ENCODE measurements around the gene PRAME.

PRAME gene

DNA sequence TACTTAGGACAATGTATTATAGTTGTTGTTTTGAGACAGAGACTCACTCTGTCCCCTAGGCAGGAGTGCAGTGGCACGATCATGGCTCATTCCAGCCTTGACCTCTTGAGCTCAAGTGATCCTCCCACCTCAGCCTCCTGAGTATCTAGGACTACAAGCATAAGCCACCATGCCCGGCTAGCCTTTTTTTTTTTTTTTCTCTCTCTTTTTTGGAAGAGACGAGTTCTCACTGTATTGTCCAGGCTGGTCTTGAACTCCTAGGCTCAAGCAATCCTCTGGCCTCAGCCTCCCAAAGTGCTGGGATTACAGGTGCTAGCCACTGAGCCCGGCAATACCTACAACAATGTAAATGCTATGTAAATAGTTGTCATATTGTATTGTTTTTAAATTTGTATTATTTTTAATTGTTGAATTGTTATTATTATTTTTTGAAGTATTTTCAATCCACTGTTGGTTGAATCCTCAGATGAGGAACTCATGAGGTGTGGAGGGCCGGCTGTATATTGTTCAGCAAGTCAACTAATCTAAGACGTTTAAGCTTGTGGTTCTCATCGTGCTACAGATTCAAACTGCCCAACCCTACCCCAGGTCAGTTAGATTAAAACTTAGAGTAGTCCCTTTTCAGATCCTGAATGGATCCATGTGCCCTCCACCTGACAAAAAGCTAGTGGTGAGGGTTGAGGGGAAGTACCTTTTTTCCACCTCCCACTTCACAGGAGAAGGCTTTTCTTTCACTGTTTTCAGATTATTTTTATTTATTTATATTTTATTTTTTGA lies 27.1 kb downstream of the PRAME start:
- no peaks in the 10 kb centered on the region for H3K9me2 ChIP-seq (replicated peaks; ENCODE audit: insufficient read depth, low read length)
- H3K9me3 ChIP-seq (ENCODE audit: insufficient read depth, low read length): no peaks in the 10 kb centered on the region
- H2AFZ ChIP-seq (ENCODE audit: low read depth, low read length, severe bottlenecking): no peak overlapping the region
- no peak overlapping the region for H3K4me3 ChIP-seq (ENCODE audit: insufficient read depth, low read length, poor library complexity, severe bottlenecking)
- H3K27me3 ChIP-seq (ENCODE audit: low read length): no peaks in the 10 kb centered on the region
- no peak overlapping the region for H3K27ac ChIP-seq (ENCODE audit: low read depth, low read length)
- TF ChIP-seq EZH2phosphoT487 (conservative IDR thresholded peaks at IDR 0.05; ENCODE audit: low read length): no peak
- TF ChIP-seq, protein P1, sequence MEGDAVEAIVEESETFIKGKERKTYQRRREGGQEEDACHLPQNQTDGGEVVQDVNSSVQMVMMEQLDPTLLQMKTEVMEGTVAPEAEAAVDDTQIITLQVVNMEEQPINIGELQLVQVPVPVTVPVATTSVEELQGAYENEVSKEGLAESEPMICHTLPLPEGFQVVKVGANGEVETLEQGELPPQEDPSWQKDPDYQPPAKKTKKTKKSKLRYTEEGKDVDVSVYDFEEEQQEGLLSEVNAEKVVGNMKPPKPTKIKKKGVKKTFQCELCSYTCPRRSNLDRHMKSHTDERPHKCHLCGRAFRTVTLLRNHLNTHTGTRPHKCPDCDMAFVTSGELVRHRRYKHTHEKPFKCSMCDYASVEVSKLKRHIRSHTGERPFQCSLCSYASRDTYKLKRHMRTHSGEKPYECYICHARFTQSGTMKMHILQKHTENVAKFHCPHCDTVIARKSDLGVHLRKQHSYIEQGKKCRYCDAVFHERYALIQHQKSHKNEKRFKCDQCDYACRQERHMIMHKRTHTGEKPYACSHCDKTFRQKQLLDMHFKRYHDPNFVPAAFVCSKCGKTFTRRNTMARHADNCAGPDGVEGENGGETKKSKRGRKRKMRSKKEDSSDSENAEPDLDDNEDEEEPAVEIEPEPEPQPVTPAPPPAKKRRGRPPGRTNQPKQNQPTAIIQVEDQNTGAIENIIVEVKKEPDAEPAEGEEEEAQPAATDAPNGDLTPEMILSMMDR (IDR thresholded peaks at IDR 0.05; ENCODE audit: insufficient read depth, low read length, poor library complexity, severe bottlenecking): no peak
- no peak overlapping the region for H3K4me2 ChIP-seq (ENCODE audit: low read depth, low read length, poor library complexity, severe bottlenecking)
- H3K36me3 ChIP-seq (ENCODE audit: low read length): no peaks in the 10 kb centered on the region
- no peaks in the 10 kb centered on the region for H3K79me2 ChIP-seq (ENCODE audit: insufficient read depth, low read length)
- H4K20me1 ChIP-seq (ENCODE audit: low read depth, low read length): no peaks in the 10 kb centered on the region
- no peaks in the 10 kb centered on the region for H3F3A ChIP-seq (ENCODE audit: insufficient read depth)
- no peak overlapping the region for H3K9ac ChIP-seq (ENCODE audit: low read length)

DNA sequence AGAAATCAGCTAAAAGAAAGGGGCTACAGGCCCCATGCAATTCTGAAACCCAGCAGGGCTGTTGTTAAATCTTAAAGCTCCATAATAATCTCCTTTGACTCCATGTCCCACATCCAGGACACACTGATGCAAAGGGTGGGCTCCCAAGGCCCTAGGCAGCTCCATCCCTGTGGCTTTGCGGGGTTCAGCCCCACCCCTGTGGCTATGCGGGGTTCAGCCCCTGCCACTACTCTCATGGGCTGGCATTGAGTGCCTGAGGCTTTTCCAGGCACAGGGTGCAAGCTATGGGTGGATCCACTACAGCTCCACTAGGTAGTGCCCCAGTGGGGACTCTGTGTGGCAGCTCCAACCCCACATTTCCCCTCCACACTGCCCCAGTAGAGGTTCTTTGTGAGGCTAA lies 30.3 kb downstream of the PRAME start:
- no peaks in the 10 kb centered on the region for H3F3A ChIP-seq (ENCODE audit: insufficient read depth)
- no peak overlapping the region for H3K4me2 ChIP-seq (ENCODE audit: low read depth, low read length, poor library complexity, severe bottlenecking)
- no peak overlapping the region for H3K9ac ChIP-seq (ENCODE audit: low read length)
- H3K27me3 ChIP-seq (ENCODE audit: low read length): no peaks in the 10 kb centered on the region
- H3K36me3 ChIP-seq (ENCODE audit: low read length): no peaks in the 10 kb centered on the region
- no peak overlapping the region for H3K4me3 ChIP-seq (ENCODE audit: insufficient read depth, low read length, poor library complexity, severe bottlenecking)
- no peak for TF ChIP-seq EZH2phosphoT487 (conservative IDR thresholded peaks at IDR 0.05; ENCODE audit: low read length)
- TF ChIP-seq, protein P1 (IDR thresholded peaks at IDR 0.05; ENCODE audit: insufficient read depth, low read length, poor library complexity, severe bottlenecking): no peak
- H3K79me2 ChIP-seq (ENCODE audit: insufficient read depth, low read length): no peaks in the 10 kb centered on the region
- H4K20me1 ChIP-seq (ENCODE audit: low read depth, low read length): no peaks in the 10 kb centered on the region
- no peaks in the 10 kb centered on the region for H3K9me2 ChIP-seq (replicated peaks; ENCODE audit: insufficient read depth, low read length)
- no peak overlapping the region for H3K27ac ChIP-seq (ENCODE audit: low read depth, low read length)
- H2AFZ ChIP-seq (ENCODE audit: low read depth, low read length, severe bottlenecking): no peak overlapping the region
- no peaks in the 10 kb centered on the region for H3K9me3 ChIP-seq (ENCODE audit: insufficient read depth, low read length)

DNA sequence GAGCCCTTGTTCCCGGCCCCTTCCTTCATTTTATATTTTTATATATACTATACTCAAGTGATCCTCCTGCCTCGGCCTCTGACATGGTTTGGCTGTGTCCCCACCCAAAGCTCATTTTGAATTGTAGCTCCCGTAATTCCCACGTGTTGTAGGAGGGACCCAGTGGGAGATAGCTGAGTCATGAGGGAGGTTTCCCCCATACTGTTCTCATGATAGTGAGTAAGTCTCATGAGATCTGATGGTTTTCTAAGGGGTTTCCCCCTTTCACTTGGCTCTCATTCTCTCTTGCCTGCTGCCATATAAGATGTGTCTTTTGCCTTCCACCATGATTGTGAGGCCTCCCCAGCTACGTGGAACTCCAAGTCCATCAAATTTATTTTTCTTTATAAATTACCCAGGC lies 31.8 kb downstream of the PRAME start:
- H3K79me2 ChIP-seq (ENCODE audit: insufficient read depth, low read length): no peaks in the 10 kb centered on the region
- no peak overlapping the region for H2AFZ ChIP-seq (ENCODE audit: low read depth, low read length, severe bottlenecking)
- H3K27ac ChIP-seq (ENCODE audit: low read depth, low read length): no peak overlapping the region
- TF ChIP-seq, protein P1 (IDR thresholded peaks at IDR 0.05; ENCODE audit: insufficient read depth, low read length, poor library complexity, severe bottlenecking): no peak
- no peak for TF ChIP-seq EZH2phosphoT487 (conservative IDR thresholded peaks at IDR 0.05; ENCODE audit: low read length)
- H3K9me3 ChIP-seq (ENCODE audit: insufficient read depth, low read length): no peaks in the 10 kb centered on the region
- H3K4me3 ChIP-seq (ENCODE audit: insufficient read depth, low read length, poor library complexity, severe bottlenecking): no peak overlapping the region
- no peaks in the 10 kb centered on the region for H3K36me3 ChIP-seq (ENCODE audit: low read length)
- H3K4me2 ChIP-seq (ENCODE audit: low read depth, low read length, poor library complexity, severe bottlenecking): no peak overlapping the region
- H3K27me3 ChIP-seq (ENCODE audit: low read length): no peaks in the 10 kb centered on the region
- no peaks in the 10 kb centered on the region for H4K20me1 ChIP-seq (ENCODE audit: low read depth, low read length)
- no peaks in the 10 kb centered on the region for H3F3A ChIP-seq (ENCODE audit: insufficient read depth)
- H3K9me2 ChIP-seq (replicated peaks; ENCODE audit: insufficient read depth, low read length): no peaks in the 10 kb centered on the region
- no peak overlapping the region for H3K9ac ChIP-seq (ENCODE audit: low read length)
